ENCODE results near the gene IL1R1.
"Not testable (repeated sequence)": the region's sequence is repeated elsewhere in the genome, so short reads cannot be mapped to it uniquely, and the experiment has no call there.

IL1R1 gene

GRCh38 chr2:102106133-102106556 lies 36.4 kb upstream of the IL1R1 start:
- no peak for TF ChIP-seq CTCF (IDR thresholded peaks at IDR 0.05; ENCODE audit: control extremely low read depth, extremely low read depth, low read depth, missing control alignments)
- DNase-seq (ENCODE audit: extremely low spot score) = no peak
- POLR2A ChIA-PET = no interaction called here
- CTCF ChIA-PET = interaction anchor here (1.1 to 1.3 kb wide), 2 partner anchors 86 to 134 kb away, joined by 3 to 6 read pairs; no protein-coding TSS in a partner anchor

- DNase-seq (ENCODE audit: extremely low spot score); POLR2A ChIA-PET: not testable (repeated sequence)
- CTCF ChIA-PET = interaction anchor here (1.5 kb wide), 1 partner anchor 134 kb away, joined by 5 read pairs; no protein-coding TSS in a partner anchor
Observed at GRCh38 chr2:102106813-102107740, 35.5 kb upstream of the IL1R1 start.

GRCh38 chr2:102107741-102108070 lies 34.8 kb upstream of the IL1R1 start:
- ChIA-PET CTCF (interaction anchor here (1.5 to 1.9 kb wide), 2 partner anchors 10 to 133 kb away, joined by 5 to 6 read pairs; no protein-coding TSS in a partner anchor), POLR2A (no interaction called here)
- TF ChIP-seq CTCF (IDR thresholded peaks at IDR 0.05; ENCODE audit: control extremely low read depth, extremely low read depth, low read depth, missing control alignments) = no peak
- DNase-seq (ENCODE audit: extremely low spot score) = no peak

- DNase-seq (ENCODE audit: extremely low spot score) = no peak
- ChIA-PET POLR2A (no interaction called here), CTCF (interaction anchor here (1.9 kb wide), 1 partner anchor 9 kb away, joined by 6 read pairs; no protein-coding TSS in a partner anchor)
- no peak for TF ChIP-seq CTCF (IDR thresholded peaks at IDR 0.05; ENCODE audit: control extremely low read depth, extremely low read depth, low read depth, missing control alignments)
Observed at GRCh38 chr2:102109016-102109415, 33.5 kb upstream of the IL1R1 start.

- no peak for TF ChIP-seq CTCF (IDR thresholded peaks at IDR 0.05; ENCODE audit: control extremely low read depth, extremely low read depth, low read depth, missing control alignments)
- CTCF ChIA-PET = no interaction called here
- no peak for DNase-seq (ENCODE audit: extremely low spot score)
- POLR2A ChIA-PET = no interaction called here
Observed at GRCh38 chr2:102110171-102110570, 32.4 kb upstream of the IL1R1 start.

GRCh38 chr2:102110596-102111334 lies 31.8 kb upstream of the IL1R1 start:
- ChIA-PET CTCF (no interaction called here), POLR2A (no interaction called here)

More at GRCh38 chr2:102110596-102111334, 31.8 kb upstream of the IL1R1 start:
- no peak for DNase-seq (ENCODE audit: extremely low spot score)
- no peak for TF ChIP-seq CTCF (IDR thresholded peaks at IDR 0.05; ENCODE audit: control extremely low read depth, extremely low read depth, low read depth, missing control alignments)
